ENCODE measurements around the gene CHST7. TPM values are rescaled to one million over a fixed set of nuclear protein-coding genes. Genes with fewer than 3 reads are reported as not detected.

CHST7 gene
- total and polyA plus RNA-seq, 2 of the 13 experiments (the other 11 are each of a cell fraction or from before 2014, with no cell fraction given), result 2.4 to 5.2 TPM

- DNase-seq (ENCODE audit: low spot score) (no peak), ATAC-seq (no peak), FAIRE-seq (no peak)
- 0 out of 2 replicates have a peak, but pooled peaks cover 6% of the 10 kb centered on the region for H3K4me1 ChIP-seq (ENCODE audit: insufficient read depth, low read length)
- POLR2A ChIA-PET, result no interaction called here
- 100% methylated on average over 1 of the region's 4 CpGs for WGBS (ENCODE audit: low lambda C conversion rate)
- H3K4me2 ChIP-seq (ENCODE audit: low read depth, low read length), result no peak overlapping the region
- intact Hi-C loops (cut with micrococcal nuclease; ENCODE audit: unreplicated experiment) (no loop called here), in situ Hi-C loops (cut with HindIII; ENCODE audit: extremely low pct_ligation_motif_present, low pct_unique_long_range_greater_than_20kb) (no loop called here)
- TF ChIP-seq SRF (IDR thresholded peaks at IDR 0.05; ENCODE audit: low read depth, low read length) (no peak), ZNF280D (CRISPR knock-in tag; IDR thresholded peaks at IDR 0.05) (no peak), KLF9 (CRISPR knock-in tag; IDR thresholded peaks at IDR 0.05; ENCODE audit: low read depth) (no peak)
- H3K27me3 ChIP-seq (ENCODE audit: control insufficient read depth in 1 of 2, insufficient read depth in 2 of 2, low read length in 2 of 2), result no peaks in the 10 kb centered on the region
- no peaks in the 10 kb centered on the region for H4K20me1 ChIP-seq (ENCODE audit: insufficient read depth, low read length)
- no peak overlapping the region for H3K4me3 ChIP-seq (replicated peaks in 1 of 3; ENCODE audit: insufficient read depth in 1 of 3, low read depth in 2 of 3, low read length in 3 of 3)
- H3K79me2 ChIP-seq (ENCODE audit: insufficient read depth, low read length), result no peaks in the 10 kb centered on the region
- H3K9me3 ChIP-seq (ENCODE audit: low read length), result no peaks in the 10 kb centered on the region
- no TSS peak for BruUV-seq (replicated peaks)
- H3K27ac ChIP-seq (ENCODE audit: extremely low read length, insufficient read depth, low read length), result no peak overlapping the region
- CTCF ChIA-PET (ENCODE audit: low intra/inter-chr PET ratio, low total read pairs), result no interaction called here
- H3K36me3 ChIP-seq (replicated peaks in 1 of 2; ENCODE audit: control insufficient read depth in 1 of 2, insufficient read depth in 2 of 2, low read length in 2 of 2), result peaks cover 0 to 3% of the 10 kb centered on the region in 2 experiments; a peak in 1 of 5 replicates
- H2AFZ ChIP-seq (ENCODE audit: low read length), result no peak overlapping the region
- H3K9ac ChIP-seq (ENCODE audit: insufficient read depth, low read depth, low read length), result no peak overlapping the region
These were observed 14.7 kb downstream of the CHST7 start for GRCh38 chrX:46588263-46588662.

DNA sequence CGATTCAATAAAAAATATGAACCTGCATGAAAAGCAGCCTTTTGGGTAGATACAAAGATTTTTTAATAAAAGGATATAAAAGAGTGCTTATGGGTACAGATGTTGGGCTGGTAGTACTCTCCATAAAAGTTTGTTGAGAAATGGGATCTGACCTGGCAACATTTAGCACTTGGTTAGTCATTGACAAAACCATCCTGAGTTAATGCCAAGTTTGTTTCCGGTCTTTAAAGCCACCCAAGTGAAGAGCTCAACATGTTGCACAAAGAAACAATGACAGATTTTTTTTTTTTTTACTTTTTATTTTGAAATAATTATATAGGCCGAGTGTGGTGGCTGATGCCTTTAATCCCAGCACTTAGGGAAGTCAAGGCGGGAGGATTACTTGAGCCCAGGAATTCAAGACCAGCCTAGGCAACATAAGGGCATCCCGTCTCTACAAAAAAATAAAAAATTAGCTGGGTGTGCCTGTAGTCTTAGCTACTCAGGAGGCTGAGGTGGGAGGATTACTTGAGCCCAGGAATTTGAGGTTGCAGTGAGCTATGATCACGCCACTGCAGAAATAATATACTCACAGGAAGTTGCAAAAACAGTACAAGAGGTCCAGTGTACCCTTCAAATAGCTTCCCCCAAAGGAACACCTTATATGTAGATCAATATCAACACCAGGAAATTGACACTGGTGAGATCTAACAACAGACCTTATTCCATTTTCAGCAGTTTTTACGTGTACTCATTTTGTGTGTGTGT, 16.6 kb downstream of the CHST7 start:
- H3K9ac ChIP-seq (ENCODE audit: insufficient read depth, low read depth, low read length), result no peak overlapping the region
- peaks cover 0 to 3% of the 10 kb centered on the region in 2 experiments; a peak in 1 of 5 replicates for H3K36me3 ChIP-seq (replicated peaks in 1 of 2; ENCODE audit: control insufficient read depth in 1 of 2, insufficient read depth in 2 of 2, low read length in 2 of 2)
- no TSS peak for BruUV-seq (replicated peaks)
- 91% methylated on average over 7 of the region's 7 CpGs for WGBS (ENCODE audit: low lambda C conversion rate)
- no peaks in the 10 kb centered on the region for H4K20me1 ChIP-seq (ENCODE audit: insufficient read depth, low read length)
- no peak overlapping the region for H3K4me2 ChIP-seq (ENCODE audit: low read depth, low read length)
- DNase-seq (ENCODE audit: low spot score) (no peak), ATAC-seq (no peak), FAIRE-seq (no peak)
- intact Hi-C loops (cut with micrococcal nuclease; ENCODE audit: unreplicated experiment), result no loop called here
- H3K4me1 ChIP-seq (ENCODE audit: insufficient read depth, low read length), result no peaks in the 10 kb centered on the region
- no peak overlapping the region for H3K4me3 ChIP-seq (replicated peaks in 1 of 3; ENCODE audit: insufficient read depth in 1 of 3, low read depth in 2 of 3, low read length in 3 of 3)
- H3K27ac ChIP-seq (ENCODE audit: extremely low read length, insufficient read depth, low read length), result no peak overlapping the region
- in situ Hi-C loops (cut with HindIII; ENCODE audit: extremely low pct_ligation_motif_present, low pct_unique_long_range_greater_than_20kb), result no loop called here
- H3K27me3 ChIP-seq (ENCODE audit: control insufficient read depth in 1 of 2, insufficient read depth in 2 of 2, low read length in 2 of 2), result no peaks in the 10 kb centered on the region
- ChIA-PET CTCF (ENCODE audit: low intra/inter-chr PET ratio, low total read pairs) (no interaction called here), POLR2A (no interaction called here)
- H3K79me2 ChIP-seq (ENCODE audit: insufficient read depth, low read length), result no peaks in the 10 kb centered on the region
- H2AFZ ChIP-seq (ENCODE audit: low read length), result no peak overlapping the region
- H3K9me3 ChIP-seq (ENCODE audit: low read length), result no peaks in the 10 kb centered on the region
- no peak for TF ChIP-seq ZC3H13 (CRISPR knock-in tag; IDR thresholded peaks at IDR 0.05)
- no peak for TF ChIP-seq HNRNPK (IDR thresholded peaks at IDR 0.05; ENCODE audit: low read depth, low read length, poor library complexity, severe bottlenecking)
- TF ChIP-seq HDAC2 (CRISPR knock-in tag; IDR thresholded peaks at IDR 0.05), result no peak
- TF ChIP-seq ZBTB3 (CRISPR knock-in tag; IDR thresholded peaks at IDR 0.05; ENCODE audit: borderline replicate concordance, low read depth), result no peak
- no peak for TF ChIP-seq MAF1 (CRISPR knock-in tag; IDR thresholded peaks at IDR 0.05; ENCODE audit: borderline replicate concordance)
- TF ChIP-seq, protein P1, sequence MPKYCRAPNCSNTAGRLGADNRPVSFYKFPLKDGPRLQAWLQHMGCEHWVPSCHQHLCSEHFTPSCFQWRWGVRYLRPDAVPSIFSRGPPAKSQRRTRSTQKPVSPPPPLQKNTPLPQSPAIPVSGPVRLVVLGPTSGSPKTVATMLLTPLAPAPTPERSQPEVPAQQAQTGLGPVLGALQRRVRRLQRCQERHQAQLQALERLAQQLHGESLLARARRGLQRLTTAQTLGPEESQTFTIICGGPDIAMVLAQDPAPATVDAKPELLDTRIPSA (CRISPR knock-in tag; IDR thresholded peaks at IDR 0.05; ENCODE audit: borderline replicate concordance), result no peak
- no peak for TF ChIP-seq JUND (CRISPR knock-in tag; IDR thresholded peaks at IDR 0.05)
- no peak for TF ChIP-seq HMGA1 (CRISPR knock-in tag; conservative IDR thresholded peaks at IDR 0.05)
- no peak for TF ChIP-seq GLI4 (CRISPR knock-in tag; IDR thresholded peaks at IDR 0.05; ENCODE audit: borderline replicate concordance)
- TF ChIP-seq TBX2 (CRISPR knock-in tag; IDR thresholded peaks at IDR 0.05; ENCODE audit: borderline replicate concordance), result no peak
- no peak for TF ChIP-seq ZNF160 (CRISPR knock-in tag; IDR thresholded peaks at IDR 0.05)
- no peak for TF ChIP-seq TGIF2 (CRISPR knock-in tag; IDR thresholded peaks at IDR 0.05)
- TF ChIP-seq RBAK (CRISPR knock-in tag; IDR thresholded peaks at IDR 0.05), result no peak

Data from HepG2 (cell line).